IPS DF 19.7 (cell line): Measurements from ENCODE around the gene SNRNP48.

ENCODE experiments used
- DNase-seq: peaks from one replicate; pipeline ENCODE4 v3.0.0-alpha.2; 2013; ENCODE audit warnings: low read depth, low spot score

Gene SNRNP48, protein sequence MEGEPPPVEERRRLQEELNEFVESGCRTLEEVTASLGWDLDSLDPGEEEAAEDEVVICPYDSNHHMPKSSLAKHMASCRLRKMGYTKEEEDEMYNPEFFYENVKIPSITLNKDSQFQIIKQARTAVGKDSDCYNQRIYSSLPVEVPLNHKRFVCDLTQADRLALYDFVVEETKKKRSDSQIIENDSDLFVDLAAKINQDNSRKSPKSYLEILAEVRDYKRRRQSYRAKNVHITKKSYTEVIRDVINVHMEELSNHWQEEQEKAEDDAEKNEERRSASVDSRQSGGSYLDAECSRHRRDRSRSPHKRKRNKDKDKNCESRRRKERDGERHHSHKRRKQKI

DNA sequence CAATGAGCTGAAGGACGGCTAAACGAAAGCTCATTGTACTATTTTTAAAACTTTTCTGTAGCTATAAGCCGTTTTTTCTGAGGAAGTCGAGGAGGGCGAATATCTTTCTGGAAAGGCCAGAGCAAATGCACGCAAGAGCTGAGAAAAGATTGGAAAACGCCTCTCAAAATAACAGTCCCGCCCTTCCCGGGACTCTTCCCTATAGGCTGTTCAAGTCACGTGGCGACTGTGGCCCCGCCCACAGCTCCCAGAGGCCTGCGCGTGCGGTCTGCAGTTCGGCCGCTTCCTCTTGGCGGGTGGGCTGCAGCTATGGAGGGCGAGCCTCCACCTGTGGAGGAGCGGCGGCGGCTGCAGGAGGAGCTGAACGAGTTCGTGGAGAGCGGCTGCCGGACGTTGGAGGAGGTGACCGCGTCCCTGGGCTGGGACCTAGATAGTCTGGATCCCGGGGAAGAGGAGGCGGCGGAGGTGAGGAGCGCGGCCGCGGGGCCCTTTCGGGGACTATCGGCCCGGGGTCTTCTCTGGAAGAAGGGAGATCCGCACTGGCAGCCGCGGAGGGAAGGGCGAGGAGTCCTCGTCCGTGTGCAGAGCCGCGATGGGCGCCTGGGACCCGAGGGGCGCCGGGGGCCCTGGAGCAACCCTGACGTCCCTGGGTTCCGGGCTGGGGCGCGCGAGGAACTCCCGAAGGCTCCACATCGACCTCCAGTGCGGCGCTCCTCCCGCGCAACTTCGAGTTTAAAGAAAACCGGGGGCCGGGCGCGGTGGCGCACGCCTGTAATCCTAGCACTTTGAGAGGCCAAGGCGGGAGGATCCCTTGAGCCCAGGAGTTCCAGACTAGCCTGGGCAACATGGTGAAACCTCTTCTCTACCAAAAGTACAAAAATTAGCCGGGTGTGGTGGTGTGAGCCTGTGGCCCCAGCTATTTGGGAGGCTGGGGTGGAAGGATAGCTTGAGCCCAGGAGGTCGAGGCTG lies at the start of gene SNRNP48:
Gene SNRNP48, plus strand, starts transcription at position 250 of the 969 bp plus-strand sequence. Its CDS starts 60 bp downstream, at position 310.
- peak; percentile 33 for DNase-seq

DNA sequence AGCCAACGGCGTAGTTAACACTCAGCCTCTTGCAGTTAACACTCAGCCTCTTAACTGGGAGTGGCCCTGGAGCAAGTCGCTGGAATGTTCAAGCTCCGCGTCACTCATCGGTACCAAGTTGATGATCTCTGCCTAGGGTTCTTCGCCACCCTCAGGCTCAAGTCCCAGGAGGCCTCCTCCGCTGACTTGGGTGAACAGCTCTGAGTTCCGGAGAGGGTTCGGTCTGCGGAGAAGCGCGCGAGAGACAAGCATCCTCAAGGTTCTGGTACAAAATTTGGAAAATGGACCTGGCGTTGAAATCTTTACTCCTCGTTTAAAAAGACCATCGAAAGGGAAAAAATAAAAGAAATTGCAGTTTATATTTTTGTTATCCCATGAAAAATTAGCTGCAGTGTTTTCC lies 49.4 kb upstream of the SNRNP48 start:
- DNase-seq, result no peak

DNA sequence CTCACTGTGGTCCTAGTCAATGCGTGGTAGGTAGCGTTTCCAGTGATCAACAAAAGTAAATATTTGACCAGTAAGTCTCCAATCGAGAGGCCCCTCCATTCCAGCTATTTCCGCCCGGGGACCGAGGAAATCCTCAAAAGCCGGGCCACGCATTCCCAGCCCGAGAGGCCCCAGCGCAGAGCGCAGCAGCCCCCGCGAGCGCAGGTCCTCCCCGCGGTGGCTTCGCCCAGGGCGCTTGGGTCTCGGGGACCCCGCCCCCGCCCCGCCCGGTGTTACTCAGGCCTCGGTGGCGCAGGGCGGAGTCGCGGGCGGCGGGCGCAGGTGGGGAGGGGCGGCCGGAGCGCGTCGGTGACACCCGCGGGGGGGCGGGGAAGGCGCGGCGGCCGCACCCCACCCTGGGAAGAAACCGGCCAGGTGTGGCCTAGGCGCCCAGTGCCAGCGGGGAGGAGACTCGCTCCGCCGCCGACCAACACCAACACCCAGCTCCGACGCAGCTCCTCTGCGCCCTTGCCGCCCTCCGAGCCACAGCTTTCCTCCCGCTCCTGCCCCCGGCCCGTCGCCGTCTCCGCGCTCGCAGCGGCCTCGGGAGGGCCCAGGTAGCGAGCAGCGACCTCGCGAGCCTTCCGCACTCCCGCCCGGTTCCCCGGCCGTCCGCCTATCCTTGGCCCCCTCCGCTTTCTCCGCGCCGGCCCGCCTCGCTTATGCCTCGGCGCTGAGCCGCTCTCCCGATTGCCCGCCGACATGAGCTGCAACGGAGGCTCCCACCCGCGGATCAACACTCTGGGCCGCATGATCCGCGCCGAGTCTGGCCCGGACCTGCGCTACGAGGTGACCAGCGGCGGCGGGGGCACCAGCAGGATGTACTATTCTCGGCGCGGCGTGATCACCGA lies 48.6 kb upstream of the SNRNP48 start, which contains the start of gene DSP:
Gene DSP, plus strand, starts transcription at position 497 of the 890 bp plus-strand sequence. Its CDS starts 245 bp downstream, at position 742.
- DNase-seq, result no peak

DNA sequence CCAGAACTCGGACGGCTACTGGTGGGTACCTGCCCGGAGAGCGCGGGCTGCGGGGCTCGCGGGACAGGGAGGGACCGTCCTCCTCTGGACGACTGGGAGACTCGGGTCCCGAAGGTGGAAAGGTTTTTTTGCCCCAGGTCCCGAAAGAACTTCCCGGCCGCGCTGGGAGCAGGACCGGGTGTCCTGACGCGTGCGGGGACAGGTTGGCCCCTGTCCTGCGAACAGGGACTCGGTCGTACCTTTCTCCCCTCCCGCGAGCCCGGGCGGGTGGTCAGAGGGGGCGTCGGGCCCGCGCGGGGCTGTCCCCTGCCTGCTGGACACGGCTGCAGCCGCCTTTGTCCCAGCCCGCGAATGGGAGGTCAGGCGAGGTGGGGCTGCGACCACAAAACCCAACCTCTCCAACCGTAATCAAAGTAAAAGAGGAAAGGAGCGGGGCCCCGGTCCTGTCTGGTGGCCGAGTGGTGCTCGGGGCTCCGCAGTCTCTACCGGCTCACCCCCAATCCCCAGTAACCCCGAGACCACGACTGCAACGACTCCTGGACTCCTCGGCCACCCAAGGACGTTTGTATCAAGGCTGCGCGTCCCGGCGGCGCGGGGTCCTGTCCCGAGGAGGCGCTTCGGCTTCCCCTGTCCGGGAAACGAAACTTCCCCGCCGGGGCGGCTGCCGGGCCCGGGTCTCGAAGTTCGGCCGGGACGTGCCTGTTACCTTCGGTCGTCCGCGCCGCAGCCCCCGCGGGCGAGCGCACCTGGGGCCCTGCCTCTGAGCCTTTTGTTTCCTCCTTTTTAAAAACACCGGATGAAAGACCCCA lies 47.7 kb upstream of the SNRNP48 start:
- DNase-seq, result no peak

DNA sequence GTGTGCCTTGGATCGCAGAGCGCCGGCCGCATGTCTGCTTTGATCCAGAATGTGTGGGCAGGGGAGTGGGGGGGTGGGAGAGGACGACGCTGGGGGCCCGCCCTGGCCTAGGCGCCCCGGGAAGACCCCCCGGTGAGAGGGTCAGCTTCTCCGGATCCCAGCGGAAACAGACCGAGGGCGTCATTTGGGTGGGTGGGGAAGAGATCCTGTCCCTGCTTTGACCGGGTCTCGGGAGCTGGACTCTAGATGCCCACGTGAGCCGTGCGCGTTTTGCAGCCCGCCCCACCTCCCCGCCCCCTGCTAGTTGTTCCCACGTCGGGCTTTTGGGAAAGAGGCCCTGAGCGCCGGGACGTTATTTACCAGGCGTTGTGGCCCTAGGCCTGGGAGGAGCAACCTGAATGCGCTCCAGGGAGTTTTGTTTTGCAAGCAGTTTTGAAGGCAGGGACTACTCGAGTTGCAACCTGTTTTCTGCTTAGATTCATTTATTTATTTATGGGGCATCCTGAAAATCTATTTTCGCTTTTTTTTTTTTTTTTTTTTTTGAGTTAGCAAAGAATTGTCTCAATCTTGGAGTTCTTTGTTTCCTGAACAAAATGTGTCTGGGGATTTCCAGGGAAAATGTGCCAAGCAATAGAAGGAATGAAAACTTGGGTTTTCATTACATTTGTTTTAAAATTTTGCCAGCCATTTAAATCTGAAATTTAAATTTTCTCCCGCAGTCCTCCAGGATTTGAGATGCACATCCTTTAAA lies 46.9 kb upstream of the SNRNP48 start:
- DNase-seq, result no peak

DNA sequence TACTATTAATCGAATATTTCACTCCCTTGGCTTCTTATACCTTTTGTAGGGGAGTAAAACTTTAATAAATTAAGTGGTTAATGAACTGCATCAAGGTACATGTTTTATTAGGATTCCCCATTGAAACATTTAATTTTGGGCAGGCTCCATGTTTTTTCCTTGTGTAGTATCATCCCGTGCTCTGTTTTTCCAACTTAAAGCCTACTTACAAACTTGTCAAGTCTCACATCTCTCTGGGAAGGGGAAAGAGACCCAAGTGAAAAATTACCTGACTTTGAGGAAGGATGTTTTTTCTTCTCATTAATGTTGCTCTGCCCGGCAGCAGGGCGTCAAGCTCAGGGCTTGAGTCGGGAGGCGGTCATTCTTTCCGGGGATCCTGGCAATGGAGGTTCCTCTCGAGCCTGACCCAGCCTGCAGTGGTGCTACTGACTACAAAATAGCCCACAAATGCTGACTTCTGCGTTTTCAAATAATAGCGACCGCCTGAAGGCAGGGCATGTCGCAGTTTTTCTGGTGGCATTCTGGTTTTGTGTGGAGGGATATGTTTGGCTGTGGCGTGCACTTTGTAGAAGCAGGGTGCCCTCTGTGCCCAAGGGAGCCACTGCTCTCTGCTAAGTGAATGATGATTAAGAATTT lies 46.1 kb upstream of the SNRNP48 start:
- DNase-seq, result no peak

DNA sequence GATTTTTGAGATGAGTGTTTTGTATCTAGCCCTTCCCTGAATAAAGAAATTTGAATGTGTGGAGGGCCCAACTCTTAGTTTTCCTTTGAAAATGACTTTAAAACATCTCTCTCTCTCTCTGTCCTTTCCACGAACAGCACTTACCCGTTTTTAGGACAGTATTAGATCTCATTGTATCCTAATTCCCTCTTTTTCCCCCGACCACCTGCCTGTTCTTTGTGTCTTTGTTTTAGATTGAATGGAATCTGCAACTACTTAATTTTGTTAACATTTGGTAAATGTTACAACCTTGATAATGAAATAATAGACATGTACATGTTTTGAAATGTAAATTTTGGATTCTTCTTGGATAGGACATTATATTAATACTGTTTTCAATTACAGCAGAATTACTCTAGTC lies 45.4 kb upstream of the SNRNP48 start:
- DNase-seq, result no peak

DNA sequence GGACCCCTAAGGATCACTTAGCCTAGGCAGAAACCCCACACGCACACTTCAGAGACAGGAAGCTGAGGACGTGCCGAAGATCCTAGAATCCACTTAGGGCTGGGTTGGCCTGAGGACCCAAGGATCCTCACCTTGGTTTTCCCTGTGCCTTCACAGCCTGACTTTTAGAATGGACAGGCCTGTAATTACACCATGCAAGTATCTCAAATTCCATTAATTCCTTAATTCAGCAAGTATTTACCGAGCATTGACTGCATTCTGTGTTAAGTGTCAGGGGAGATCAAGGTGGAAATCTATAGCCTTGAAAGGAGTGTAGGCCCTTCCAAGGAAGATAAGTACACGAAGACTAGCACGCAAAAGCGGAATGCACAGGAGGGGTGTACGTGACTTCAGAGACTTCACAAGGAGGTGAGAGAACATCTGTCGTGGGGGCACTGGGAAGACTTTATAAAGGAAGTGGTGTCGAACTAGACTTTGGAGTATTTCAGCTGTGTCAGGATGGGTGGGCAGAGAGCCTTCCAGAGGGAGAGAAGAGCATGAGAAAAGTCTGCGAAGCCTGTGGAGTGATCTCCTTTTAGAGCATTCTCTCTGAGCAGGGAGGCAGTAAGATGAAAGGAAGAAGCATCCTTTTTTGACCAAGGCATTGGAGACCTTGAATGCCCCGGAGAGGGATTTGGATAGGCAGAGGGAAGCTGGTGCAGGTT lies 44.5 kb upstream of the SNRNP48 start:
- no peak for DNase-seq

DNA sequence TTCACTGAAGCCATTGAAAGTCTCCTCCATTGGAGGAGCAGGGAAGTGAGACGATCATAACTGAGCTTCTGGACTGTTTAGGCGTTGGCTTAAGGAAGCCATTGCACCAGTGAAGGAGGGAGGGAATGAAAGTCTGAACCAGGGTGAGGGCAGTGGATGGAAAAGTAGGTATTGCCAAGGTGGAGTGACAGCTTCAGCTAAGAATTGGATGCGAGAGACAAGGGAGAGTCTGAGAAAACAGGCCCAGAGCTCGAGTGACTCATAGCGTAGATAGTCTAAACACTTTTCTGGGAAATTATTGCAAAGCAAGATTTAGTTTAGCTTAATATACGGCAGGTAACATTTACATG lies 44.0 kb upstream of the SNRNP48 start:
- DNase-seq, result no peak

DNA sequence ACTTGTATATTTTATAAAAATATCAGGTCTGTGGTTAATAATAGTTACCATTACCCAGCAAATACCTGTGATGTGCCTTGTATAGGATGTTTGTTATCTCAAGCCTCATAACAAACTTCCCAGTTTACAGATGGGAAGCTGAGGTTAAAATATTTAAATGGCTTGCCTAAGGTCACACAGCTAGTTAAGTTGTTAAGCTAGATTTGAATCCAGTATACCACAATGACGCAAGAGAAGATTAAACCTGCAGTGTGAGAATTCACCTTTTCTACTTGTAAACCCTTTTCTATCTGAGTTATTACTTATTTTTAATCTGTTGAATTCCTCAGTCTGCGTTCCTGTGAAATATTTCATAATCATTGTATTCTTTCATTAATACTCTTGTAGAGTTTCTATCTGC lies 43.6 kb upstream of the SNRNP48 start:
- DNase-seq, result no peak

DNA sequence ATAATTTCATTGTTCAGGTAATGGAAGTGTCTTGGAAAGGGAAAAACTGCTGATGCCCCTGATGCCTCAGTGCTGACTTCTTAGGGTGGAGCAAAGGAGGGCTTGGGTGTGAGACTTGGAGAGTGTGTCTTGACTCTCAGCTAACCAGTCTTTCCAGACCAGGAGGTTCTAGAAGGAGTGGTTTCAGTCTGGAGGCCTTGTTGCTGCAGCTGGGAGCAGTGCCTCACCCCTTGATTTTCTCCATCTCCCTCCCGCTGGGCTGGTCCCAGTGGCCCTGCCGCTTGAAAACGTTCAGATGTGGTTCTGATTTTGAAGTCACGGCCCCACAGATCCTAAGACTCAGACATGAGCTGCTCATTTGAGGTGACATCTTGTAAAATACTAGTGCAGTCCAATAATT lies 43.1 kb upstream of the SNRNP48 start:
- no peak for DNase-seq

DNA sequence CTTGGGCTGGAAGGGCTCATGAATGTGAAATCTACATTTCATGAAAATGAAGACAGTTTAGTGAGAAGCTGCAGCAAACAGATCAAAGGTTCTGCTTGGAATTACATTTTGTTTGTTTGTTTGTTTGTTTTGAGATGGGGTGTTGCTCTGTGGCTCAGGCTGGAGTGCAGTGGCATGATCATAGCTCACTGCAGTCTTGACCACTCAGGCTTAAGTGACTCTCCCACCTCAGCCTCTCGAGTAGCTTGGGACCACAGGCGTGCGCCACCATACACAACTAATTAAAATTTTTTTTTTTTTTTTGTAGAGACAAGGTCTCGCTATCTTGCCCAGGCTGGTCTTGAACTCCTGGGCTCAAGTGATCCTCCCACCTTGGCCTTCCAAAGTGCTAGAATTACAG lies 42.7 kb upstream of the SNRNP48 start:
- DNase-seq, result no peak

DNA sequence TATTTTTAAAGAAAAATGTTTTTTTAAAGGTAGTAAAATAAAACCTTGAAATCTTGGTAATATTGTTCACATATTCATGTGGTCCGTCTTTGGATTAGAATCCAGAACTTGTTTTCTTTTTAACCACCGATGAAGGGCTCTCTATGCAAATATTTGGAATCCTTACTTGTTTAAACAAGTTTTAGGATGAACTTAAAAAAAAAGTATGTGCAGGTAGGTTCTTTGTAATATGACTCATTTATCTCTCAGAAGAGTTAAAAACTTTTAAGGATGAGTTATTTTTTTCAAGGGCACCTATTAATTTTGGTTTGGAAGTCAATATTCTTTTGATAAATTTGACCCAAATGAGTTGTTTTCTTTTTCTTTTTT lies 39.6 kb upstream of the SNRNP48 start:
- no peak for DNase-seq

DNA sequence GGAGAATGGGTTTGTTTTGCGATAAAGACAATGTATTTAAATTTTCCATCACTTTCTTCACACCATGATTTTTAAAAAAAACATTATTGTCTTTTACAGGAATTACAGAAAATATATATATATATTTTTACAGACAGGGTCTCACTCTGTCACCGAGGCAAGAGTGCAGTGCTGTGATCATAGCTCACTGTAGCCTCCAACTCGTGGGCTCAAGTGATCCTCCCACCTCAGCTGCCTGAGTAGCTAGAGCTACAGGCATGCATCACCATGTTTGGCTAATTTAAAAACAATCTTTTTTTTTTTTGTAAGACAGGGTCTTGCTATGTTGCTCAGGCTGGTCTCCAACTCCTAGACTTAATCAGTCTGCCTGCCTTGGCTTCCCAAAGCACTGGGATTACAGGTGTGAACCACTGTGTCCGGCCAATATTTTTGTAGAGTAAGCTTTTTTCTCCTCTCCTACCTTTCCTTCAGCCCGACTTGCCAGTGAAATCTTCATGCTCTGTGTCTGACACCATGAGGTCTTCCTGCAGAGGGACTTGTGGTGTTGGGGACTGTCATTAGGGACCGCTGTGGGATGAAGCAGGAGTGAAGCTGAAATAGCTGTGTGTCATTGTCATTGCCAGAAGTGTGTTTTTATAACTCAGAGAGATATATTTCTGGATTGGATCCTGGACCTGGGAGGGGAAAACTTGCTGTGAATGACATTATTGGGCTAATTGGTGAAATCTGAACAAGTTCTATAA lies 35.3 kb upstream of the SNRNP48 start:
- no peak for DNase-seq

DNA sequence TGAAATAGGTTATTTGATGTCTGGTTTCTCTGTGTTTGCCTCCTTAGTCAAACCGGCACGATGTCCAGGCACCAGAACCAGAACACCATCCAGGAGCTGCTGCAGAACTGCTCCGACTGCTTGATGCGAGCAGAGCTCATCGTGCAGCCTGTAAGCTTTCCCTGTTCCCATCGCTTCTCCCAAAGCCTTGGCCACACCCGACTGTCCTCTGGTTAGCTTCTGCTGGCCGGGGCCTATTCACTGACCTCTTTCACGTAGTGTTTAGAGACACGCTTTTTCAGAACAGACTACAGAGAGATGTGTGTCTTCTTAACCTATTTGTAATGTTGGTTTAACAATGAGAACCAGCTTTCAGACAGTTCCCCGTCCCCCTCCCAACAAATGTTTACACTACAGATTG lies 34.3 kb upstream of the SNRNP48 start:
- DNase-seq, result no peak

DNA sequence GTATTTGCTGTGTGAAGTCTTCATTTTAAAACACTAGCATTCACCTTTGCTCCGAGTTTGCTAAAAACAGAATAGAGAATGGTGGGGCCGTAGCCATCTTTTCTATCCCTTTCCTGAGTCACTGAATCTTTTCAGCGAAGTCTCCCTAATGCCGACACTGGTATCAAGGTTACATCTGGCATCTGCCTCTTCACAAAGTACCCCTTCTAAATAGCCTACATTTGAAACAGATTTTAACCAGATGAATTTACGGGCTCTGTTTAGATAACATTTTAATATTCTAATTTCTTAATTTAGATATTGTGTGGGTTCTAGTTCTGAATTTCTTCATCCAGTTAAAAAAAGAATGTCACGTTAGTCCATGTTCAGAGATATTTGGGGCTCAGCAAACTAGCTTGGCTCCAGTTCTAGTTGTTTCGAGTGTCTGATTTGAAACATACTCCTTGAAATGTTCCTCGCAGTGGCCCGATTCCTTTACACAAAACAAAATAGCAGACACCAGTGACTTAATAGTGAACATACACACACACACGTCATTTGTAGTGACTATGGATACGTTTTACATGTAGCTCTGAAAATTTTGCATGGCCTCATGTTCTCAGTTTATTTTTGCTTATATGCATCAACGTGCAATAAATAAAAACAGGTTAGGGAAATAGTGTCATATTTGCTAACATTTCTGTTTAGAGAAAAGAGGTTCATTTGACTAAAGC lies 33.4 kb upstream of the SNRNP48 start:
- no peak for DNase-seq

DNA sequence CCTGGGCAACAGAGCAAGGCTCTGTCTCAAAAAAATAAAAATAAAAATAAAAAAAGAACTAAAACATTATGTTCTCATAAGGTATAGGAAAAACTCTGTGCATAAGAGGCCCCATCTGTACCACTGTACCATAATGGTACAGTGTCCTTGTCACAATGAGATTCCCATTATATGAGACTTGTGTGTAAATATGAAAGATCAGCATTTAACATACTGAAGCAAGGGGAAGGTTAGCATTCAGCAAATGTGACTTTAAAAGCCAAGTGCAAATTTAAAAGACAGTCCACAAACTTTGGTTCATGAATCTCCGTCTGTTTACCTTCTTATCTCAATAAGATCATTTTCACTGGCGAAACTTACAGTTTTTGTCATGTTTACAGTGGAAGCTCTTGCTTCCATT lies 32.3 kb upstream of the SNRNP48 start:
- no peak for DNase-seq

DNA sequence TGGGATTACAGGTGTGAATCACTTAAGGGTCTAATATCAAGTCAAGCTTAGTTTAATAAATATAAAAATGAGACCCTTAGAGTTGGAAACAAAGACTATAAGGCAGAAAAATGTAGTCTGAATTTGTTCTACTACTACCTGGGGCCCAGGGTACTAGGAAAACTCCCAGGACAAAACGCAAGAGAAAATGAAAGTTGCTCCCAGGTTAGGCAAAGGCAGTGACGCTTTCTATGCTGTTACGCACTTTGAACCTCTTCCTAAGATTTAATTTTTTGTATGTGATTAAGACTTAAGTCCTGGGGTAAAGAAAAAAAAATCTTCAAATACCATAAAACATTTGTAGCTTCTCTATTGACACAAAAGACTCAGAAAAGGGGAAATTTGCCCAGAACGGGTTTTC lies 31.2 kb upstream of the SNRNP48 start:
- DNase-seq, result no peak
